Subcutaneous abdominal adipose tissue (tissue), 5 donors: ENCODE data around the gene LONP1.
"Not testable (repeated sequence)": the region's sequence is repeated elsewhere in the genome, so short reads cannot be mapped to it uniquely, and the experiment has no call there.

ENCODE experiments used
- H3K27ac ChIP-seq: one replicate; pipeline ENCODE4 v1.7.0; 2013; ENCODE audit warnings: low read depth, mild to moderate bottlenecking, inconsistent platforms, low read length, moderate library complexity
- H3K27me3 ChIP-seq, 5 donors: one replicate each; pipeline ENCODE4 v1.7.0; 2013; ENCODE audit warnings: low read length in 5 of 5, inconsistent platforms in 1 of 5; ENCODE audit not compliant: control insufficient read depth in 5 of 5, insufficient read depth in 4 of 5
- H3K36me3 ChIP-seq, 5 donors: one replicate each; pipeline ENCODE4 v1.7.0; 2013; ENCODE audit warnings: low read length in 5 of 5; ENCODE audit not compliant: control insufficient read depth in 5 of 5, insufficient read depth in 5 of 5
- H3K4me1 ChIP-seq, 5 donors: one replicate each; pipeline ENCODE4 v1.7.0; 2013; ENCODE audit warnings: low read length in 5 of 5, mild to moderate bottlenecking in 3 of 5, moderate library complexity in 1 of 5; ENCODE audit not compliant: control insufficient read depth in 5 of 5, insufficient read depth in 5 of 5
- H3K4me3 ChIP-seq, 5 donors: one replicate each; pipeline ENCODE4 v1.7.0; 2013; ENCODE audit warnings: low read length in 5 of 5, low read depth in 1 of 5
- H3K9ac ChIP-seq, 5 donors: one replicate each; pipeline ENCODE4 v1.7.0; 2013; ENCODE audit warnings: low read length in 5 of 5, mild to moderate bottlenecking in 4 of 5, moderate library complexity in 3 of 5
- H3K9me3 ChIP-seq, 5 donors: one replicate each; pipeline ENCODE4 v1.7.0; 2013; ENCODE audit warnings: low read length in 5 of 5; ENCODE audit not compliant: control insufficient read depth in 5 of 5
- donor health status: healthy.
- donor health status: healthy.
- donor health status: healthy.
- donor health status: healthy.
- donor health status: healthy.

Gene LONP1, protein sequence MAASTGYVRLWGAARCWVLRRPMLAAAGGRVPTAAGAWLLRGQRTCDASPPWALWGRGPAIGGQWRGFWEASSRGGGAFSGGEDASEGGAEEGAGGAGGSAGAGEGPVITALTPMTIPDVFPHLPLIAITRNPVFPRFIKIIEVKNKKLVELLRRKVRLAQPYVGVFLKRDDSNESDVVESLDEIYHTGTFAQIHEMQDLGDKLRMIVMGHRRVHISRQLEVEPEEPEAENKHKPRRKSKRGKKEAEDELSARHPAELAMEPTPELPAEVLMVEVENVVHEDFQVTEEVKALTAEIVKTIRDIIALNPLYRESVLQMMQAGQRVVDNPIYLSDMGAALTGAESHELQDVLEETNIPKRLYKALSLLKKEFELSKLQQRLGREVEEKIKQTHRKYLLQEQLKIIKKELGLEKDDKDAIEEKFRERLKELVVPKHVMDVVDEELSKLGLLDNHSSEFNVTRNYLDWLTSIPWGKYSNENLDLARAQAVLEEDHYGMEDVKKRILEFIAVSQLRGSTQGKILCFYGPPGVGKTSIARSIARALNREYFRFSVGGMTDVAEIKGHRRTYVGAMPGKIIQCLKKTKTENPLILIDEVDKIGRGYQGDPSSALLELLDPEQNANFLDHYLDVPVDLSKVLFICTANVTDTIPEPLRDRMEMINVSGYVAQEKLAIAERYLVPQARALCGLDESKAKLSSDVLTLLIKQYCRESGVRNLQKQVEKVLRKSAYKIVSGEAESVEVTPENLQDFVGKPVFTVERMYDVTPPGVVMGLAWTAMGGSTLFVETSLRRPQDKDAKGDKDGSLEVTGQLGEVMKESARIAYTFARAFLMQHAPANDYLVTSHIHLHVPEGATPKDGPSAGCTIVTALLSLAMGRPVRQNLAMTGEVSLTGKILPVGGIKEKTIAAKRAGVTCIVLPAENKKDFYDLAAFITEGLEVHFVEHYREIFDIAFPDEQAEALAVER

DNA sequence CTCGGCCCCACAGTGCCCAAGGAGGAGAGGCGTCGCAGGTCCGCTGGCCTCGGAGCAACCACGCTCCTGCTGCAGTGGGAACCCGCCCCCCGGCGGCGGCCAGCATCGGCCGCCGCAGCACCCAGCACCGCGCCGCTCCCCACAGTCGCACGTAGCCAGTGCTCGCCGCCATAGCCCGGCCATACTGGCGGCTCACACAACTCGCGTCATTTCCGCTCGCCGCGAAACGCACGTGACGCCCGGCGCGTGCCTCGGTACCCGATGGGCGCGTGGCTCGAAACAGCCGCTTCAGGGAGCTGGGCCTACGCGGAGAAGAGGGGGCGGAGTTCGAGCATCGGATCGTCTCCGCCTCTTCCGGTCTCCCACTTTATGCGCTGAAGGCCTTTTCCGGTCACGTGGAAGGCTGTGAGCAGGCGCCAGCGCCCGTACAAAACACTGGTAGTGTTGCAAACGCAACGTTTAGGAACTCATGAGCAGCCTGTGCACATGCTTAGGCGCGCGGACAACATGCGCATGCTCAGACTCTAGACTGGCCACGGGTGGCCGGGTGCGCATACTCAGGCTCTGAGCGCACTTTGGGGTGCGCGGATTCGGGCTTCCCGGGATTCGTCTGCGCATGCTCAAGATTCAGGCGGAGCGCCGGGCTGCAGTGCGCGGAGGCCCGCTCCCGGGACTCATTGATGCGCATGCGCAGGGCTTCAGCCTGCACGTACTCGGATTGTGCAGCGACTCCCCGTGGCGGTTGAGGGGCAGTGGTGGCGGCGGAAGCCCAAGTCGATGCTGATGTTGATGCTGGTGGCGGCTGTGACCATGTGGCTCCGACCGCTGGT, at the start of gene LONP1, which contains the start of gene CATSPERD:
Gene LONP1 (minus strand): TSS at position 186 of the 830 bp plus-strand sequence. CDS start 14 bp downstream, at position 172.
Gene CATSPERD (plus strand): TSS at position 677 of the 830 bp plus-strand sequence. CDS start 101 bp downstream, at position 778.
- Histone ChIP-seq H3K36me3 (peaks cover 0 to 7% (median 5%) of the 10 kb centered on the region in 5 donors), H3K27me3 (no peaks in the 10 kb centered on the region), H3K4me3 (peak within 1 kb of the TSS; percentile 88 to 96 (median 92)), H3K9me3 (no peaks in the 10 kb centered on the region), H3K4me1 (peaks cover 4 to 26% (median 24%) of the 10 kb centered on the region in 5 donors), H3K9ac (peak within 1 kb of the TSS; percentile 75 to 95 (median 93)), H3K27ac (peak within 1 kb of the TSS; percentile 92)

DNA sequence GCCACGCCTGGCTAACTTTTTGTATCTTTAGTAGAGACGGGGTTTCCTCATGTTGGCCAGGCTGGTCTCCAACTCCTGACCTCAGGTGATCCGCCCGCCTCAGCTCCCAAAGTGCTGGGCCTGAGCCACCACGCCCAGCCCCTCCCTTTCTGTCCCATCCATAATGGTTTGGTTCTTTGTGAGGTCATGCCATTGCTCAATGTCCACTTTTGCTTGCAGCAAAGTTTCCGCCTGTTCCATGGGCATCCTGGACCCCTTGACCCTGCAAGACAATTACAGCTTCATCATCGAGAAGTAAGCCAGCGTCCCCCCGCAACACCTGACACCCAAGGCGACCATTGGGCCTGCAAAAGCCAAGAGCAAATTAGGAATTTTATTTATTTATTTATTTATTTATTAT, 48.0 kb upstream of the LONP1 start:
- H3K4me3 ChIP-seq: no peak overlapping the region
- H3K27ac ChIP-seq: no peak overlapping the region
- no peaks in the 10 kb centered on the region for H3K4me1 ChIP-seq
- H3K9me3 ChIP-seq: peaks cover 0 to 4% (median 0%) of the 10 kb centered on the region in 5 donors
- H3K9ac ChIP-seq: no peak overlapping the region
- H3K27me3 ChIP-seq: peaks cover 0 to 5% (median 0%) of the 10 kb centered on the region in 5 donors
- no peaks in the 10 kb centered on the region for H3K36me3 ChIP-seq

- Histone ChIP-seq H3K27ac (no peak overlapping the region), H3K4me1 (no peaks in the 10 kb centered on the region), H3K36me3 (no peaks in the 10 kb centered on the region), H3K9me3 (peaks cover 0 to 4% (median 0%) of the 10 kb centered on the region in 5 donors), H3K9ac (no peak overlapping the region), H3K27me3 (peaks cover 0 to 5% (median 0%) of the 10 kb centered on the region in 5 donors), H3K4me3 (no peak overlapping the region)
Measured at GRCh38 chr19:5765220-5765619, 45.3 kb upstream of the LONP1 start.

DNA sequence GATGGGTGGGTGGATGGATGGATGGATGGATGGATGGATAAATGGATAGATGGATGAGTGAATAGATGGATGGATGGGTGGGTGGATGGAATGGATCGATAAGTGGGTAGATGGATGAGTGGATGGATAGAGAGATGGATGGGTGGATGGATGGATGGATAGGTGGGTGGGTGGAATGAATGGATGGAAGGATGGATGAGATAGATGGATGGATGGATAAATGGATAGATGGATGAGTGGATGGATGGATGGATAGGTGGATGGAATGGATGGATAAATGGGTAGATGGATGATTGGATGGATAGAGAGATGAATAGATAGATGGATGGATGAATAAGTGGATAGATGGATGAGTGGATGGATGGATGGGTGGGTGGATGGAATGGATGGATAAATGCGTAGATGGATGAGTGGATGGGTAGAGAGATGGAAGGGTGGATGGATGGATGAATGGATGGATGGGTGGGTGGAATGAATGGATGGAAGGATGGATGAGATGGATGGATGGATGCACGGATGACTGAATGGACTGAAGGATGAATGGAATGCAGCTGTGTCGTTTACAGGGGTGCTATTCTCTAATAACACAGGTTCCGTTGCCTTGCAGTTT, 42.8 kb upstream of the LONP1 start:
- Histone ChIP-seq H3K9ac (no peak overlapping the region), H3K27me3 (peaks cover 0 to 5% (median 3%) of the 10 kb centered on the region in 5 donors), H3K4me3 (no peak overlapping the region), H3K9me3 (peaks cover 0 to 4% (median 0%) of the 10 kb centered on the region in 5 donors), H3K27ac (no peak overlapping the region), H3K4me1 (no peaks in the 10 kb centered on the region), H3K36me3 (no peaks in the 10 kb centered on the region)

GRCh38 chr19:5753743-5754142, 33.8 kb upstream of the LONP1 start:
- Histone ChIP-seq H3K9ac (no peak overlapping the region), H3K9me3 (no peaks in the 10 kb centered on the region), H3K27me3 (peaks cover 0 to 7% (median 3%) of the 10 kb centered on the region in 5 donors), H3K27ac (no peak overlapping the region), H3K36me3 (no peaks in the 10 kb centered on the region), H3K4me3 (no peak overlapping the region), H3K4me1 (no peaks in the 10 kb centered on the region)

DNA sequence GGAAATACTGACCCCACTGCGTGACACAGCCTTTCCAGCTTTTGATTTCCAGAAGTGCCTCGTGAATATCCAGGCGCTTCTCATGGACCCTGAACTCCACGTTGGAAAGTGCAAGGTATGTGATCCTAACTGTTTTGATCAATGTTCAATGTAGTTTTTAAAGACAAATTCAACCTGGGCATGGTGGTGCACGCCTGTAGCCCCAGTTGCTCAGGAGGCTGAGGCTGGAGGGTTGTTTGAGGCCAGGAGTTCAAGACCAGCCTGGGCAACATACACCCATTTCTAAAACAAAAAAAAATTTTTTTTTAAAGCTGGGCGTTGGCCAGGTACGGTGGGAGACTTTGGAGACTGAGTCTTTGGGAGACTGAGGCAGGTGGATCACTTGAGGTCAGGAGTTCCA, 31.8 kb upstream of the LONP1 start:
- Histone ChIP-seq H3K9me3 (no peaks in the 10 kb centered on the region), H3K4me1 (no peaks in the 10 kb centered on the region), H3K36me3 (no peaks in the 10 kb centered on the region), H3K27ac (no peak overlapping the region), H3K4me3 (no peak overlapping the region), H3K27me3 (peaks cover 0 to 7% (median 0%) of the 10 kb centered on the region in 5 donors), H3K9ac (no peak overlapping the region)

DNA sequence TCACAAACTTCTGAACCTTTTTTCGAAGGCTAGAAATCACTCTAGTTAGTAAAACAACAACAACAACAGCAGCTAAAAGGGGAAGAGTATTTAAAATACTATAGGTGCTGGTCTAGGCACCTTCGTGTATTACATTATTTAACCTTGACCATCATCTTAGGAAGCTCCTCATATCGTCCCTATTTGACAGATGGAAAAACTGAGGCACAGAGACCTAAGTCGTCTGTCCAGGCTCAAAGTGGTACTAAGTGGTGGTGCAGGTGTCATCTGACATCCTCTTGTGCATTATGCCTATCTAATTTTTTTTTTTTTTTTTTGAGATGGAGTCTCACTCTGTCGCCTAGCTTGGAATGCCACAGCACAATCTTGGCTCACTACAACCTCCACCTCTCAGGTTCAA, 29.6 kb upstream of the LONP1 start:
- Histone ChIP-seq H3K27me3 (peaks cover 0 to 7% (median 2%) of the 10 kb centered on the region in 5 donors), H3K4me3 (no peak overlapping the region), H3K27ac (no peak overlapping the region), H3K9me3 (no peaks in the 10 kb centered on the region), H3K4me1 (no peaks in the 10 kb centered on the region), H3K9ac (no peak overlapping the region), H3K36me3 (no peaks in the 10 kb centered on the region)

GRCh38 chr19:5748920-5749319, 29.0 kb upstream of the LONP1 start:
- H3K9ac ChIP-seq, H3K4me3 ChIP-seq, H3K27me3 ChIP-seq, H3K9me3 ChIP-seq, H3K27ac ChIP-seq, H3K36me3 ChIP-seq, H3K4me1 ChIP-seq: not testable (repeated sequence)

DNA sequence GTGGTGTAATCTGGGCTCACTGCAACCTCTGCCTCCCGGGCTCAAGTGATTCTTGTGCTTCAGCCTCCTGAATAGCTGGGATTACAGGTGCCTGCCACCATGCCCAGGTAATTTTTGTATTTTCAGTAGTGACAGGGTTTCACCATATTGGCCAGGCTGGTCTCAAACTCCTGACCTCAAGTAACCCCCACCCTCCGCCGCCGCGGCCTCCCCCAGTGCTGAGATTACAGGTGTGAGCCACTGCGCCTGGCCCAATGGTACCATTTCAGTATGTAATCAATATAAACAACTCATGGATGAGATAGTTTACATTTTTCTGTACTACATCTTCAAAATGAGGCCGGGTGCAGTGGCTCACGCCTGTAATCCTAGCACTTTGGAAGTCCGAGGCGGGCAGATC, 25.1 kb upstream of the LONP1 start:
- not testable (repeated sequence) for H3K36me3 ChIP-seq, H3K4me1 ChIP-seq, H3K9ac ChIP-seq, H3K27ac ChIP-seq, H3K9me3 ChIP-seq, H3K27me3 ChIP-seq, H3K4me3 ChIP-seq
